GM12891 (cell line): ENCODE results near the gene RNASE4.
"Not testable (repeated sequence)": the region's sequence is repeated elsewhere in the genome, so short reads cannot be mapped to it uniquely, and the experiment has no call there.

ENCODE experiments used
- DNase-seq: peaks from one replicate; pipeline ENCODE4 v3.0.0; 2011; ENCODE audit warnings: low spot score; ENCODE audit not compliant: insufficient read length
- FAIRE-seq: peaks from 2 replicates; lab custom pipeline; 2011; peaks lifted over from hg19 to GRCh38; lab: Jason Lieb, UNC
- PAX5 ChIP-seq: IDR thresholded peaks from 2 replicates; pipeline ENCODE4 v1.6.1; 2011; ENCODE audit warnings: low read length, moderate library complexity, mild to moderate bottlenecking; ENCODE audit not compliant: insufficient read depth, severe bottlenecking
- POLR2A ChIP-seq: IDR thresholded peaks from 2 replicates; pipeline ENCODE4 v1.6.1; 2011; ENCODE audit warnings: low read depth, low read length, control low read depth
- POLR2AphosphoS5 ChIP-seq: IDR thresholded peaks from 2 replicates; pipeline ENCODE4 v1.6.1; 2011; ENCODE audit warnings: low read depth, low read length, control low read depth
- POU2F2 ChIP-seq: IDR thresholded peaks from 2 replicates; pipeline ENCODE4 v1.6.1; 2011; ENCODE audit warnings: low read depth, mild to moderate bottlenecking, control low read depth, low read length, moderate library complexity
- SPI1 ChIP-seq: IDR thresholded peaks from 2 replicates; pipeline ENCODE4 v1.6.1; 2011; ENCODE audit warnings: low read depth, low read length, control low read depth
- TAF1 ChIP-seq: IDR thresholded peaks from 2 replicates; pipeline ENCODE4 v1.6.1; 2011; ENCODE audit warnings: low read depth, low read length, control low read depth

Gene RNASE4

GRCh38 chr14:20714593-20715250 lies 30.4 kb downstream of the RNASE4 start:
- FAIRE-seq = no peak
- DNase-seq = no peak
- no peak for TF ChIP-seq POLR2AphosphoS5
- TF ChIP-seq TAF1 = no peak
- no peak for TF ChIP-seq PAX5
- no peak for TF ChIP-seq POLR2A
- TF ChIP-seq POU2F2 = no peak
- TF ChIP-seq SPI1 = no peak

GRCh38 chr14:20719777-20720176 lies 35.4 kb downstream of the RNASE4 start:
- no peak for FAIRE-seq

DNA sequence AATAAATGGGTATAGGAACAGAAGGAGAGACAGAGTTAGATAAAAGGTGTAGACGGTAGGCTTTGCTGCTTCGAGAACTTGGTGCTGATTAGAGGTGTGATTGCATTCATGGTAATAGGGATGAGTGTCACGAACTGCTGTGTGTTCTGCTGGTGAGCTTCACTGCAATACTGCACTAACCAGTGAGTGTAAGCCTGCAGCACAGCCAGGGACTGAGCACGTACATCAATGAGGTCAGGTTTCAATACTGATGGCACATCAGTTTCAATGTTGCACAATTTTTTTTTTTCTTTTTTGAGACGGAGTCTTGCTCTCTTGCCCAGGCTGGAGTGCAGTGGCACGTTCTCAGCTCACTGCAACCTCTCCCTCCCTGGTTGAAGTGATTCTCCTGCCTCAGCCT lies 36.4 kb downstream of the RNASE4 start:
- no peak for DNase-seq
- TF ChIP-seq PAX5 = no peak
- no peak for TF ChIP-seq TAF1
- TF ChIP-seq POLR2A = no peak
- TF ChIP-seq POLR2AphosphoS5 = no peak
- no peak for TF ChIP-seq SPI1
- TF ChIP-seq POU2F2 = no peak
- no peak for FAIRE-seq

More at GRCh38 chr14:20719777-20720176, 35.4 kb downstream of the RNASE4 start:
- TF ChIP-seq TAF1 (no peak), POLR2A (no peak), SPI1 (no peak), POU2F2 (no peak), POLR2AphosphoS5 (no peak), PAX5 (no peak)
- DNase-seq = no peak

DNA sequence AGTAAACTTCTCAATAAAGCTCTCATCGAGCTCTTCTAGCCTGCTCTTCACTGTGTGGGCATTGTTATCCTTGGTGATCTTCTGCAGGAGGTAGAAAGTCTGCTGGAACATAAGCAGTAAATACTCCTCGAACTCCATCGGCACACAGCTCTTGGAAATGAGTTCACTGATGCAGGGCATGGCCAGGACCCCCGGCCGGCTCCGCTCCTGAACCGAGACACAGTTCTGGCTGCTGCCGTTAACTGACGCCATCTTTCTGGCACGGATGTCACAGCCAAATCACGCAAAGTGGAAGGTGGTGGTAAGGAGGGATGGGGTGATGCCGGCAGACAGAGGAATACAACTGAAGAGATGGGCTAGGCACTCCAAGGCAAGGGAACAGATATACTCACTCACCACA lies 37.7 kb downstream of the RNASE4 start:
- DNase-seq (no peak), FAIRE-seq (no peak)
- TF ChIP-seq SPI1 = no peak
- no peak for TF ChIP-seq POLR2A
- TF ChIP-seq POU2F2 = no peak
- TF ChIP-seq TAF1 = no peak
- TF ChIP-seq PAX5 = no peak
- TF ChIP-seq POLR2AphosphoS5 = no peak

GRCh38 chr14:20723488-20723887 lies 39.1 kb downstream of the RNASE4 start:
- FAIRE-seq (no peak), DNase-seq (no peak)
- no peak for TF ChIP-seq POU2F2
- no peak for TF ChIP-seq SPI1
- no peak for TF ChIP-seq PAX5
- no peak for TF ChIP-seq TAF1
- no peak for TF ChIP-seq POLR2A
- TF ChIP-seq POLR2AphosphoS5 = no peak

DNA sequence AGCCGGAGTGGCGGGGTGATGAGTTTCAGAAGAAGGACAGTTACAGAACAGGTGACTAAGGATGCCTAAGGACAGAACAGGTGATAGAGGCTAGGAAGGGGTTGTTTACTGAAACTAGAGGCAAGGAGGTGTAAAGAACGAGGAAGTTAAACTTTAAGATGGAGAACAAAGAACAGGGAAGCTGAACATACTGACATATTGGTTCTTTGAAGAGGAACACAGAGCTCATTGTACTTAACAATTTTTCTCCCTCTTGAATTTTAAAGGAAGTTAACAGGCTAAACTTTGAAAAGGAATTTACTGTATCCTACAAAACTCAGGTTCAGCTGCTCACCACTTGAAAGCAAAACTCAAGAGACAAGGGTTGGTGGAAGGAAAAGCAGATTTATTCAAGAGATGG lies 41.8 kb downstream of the RNASE4 start:
- FAIRE-seq, DNase-seq: not testable (repeated sequence)

- no peak for FAIRE-seq
- TF ChIP-seq PAX5 (no peak), SPI1 (no peak), TAF1 (no peak), POLR2AphosphoS5 (no peak), POU2F2 (no peak), POLR2A (no peak)
- no peak for DNase-seq
Measured at GRCh38 chr14:20726531-20726930, 42.2 kb downstream of the RNASE4 start.

DNA sequence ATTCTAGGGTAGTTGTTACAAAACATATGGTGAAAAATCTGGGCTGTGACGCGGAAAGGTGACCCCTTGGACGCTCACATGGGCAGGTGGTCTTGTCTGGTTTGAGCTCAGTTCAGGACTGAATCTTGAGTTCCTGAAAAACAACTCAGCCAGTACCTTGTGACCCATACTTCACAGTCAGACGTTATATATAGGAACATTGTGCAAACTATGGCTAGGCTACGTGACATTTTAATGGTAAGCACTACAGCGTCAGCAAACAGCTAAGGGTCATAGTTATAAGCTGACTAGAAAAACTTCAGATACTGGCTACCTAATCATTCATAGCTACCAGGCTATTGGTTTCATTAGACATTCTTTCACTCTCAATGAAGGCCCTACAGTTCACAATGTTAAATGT lies 46.5 kb downstream of the RNASE4 start:
- FAIRE-seq (no peak), DNase-seq (no peak)
- TF ChIP-seq PAX5 = no peak
- TF ChIP-seq POLR2A = no peak
- TF ChIP-seq TAF1 = no peak
- TF ChIP-seq SPI1 = no peak
- TF ChIP-seq POU2F2 = no peak
- TF ChIP-seq POLR2AphosphoS5 = no peak

DNA sequence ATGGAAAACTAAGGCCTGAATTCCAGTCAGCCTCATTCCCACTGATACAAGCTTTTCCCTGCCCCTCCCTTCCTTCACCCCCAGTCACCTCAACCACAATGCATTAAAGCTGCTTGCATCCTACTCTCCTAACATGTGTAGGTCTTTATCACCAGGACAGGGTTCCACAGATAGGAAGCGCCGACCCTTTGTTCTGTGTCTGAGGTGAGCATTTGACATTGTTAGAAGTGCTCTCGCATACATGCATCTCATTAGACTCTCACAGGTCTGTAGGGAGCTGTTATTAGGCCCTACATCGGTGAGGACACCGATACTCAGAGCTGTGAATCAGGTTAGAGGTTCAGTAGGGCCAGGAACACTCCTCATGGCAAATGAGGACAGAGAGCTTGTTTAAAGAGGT lies 48.1 kb downstream of the RNASE4 start:
- TF ChIP-seq POLR2A (no peak), POLR2AphosphoS5 (no peak), TAF1 (no peak)
- FAIRE-seq (no peak), DNase-seq (no peak)

DNA sequence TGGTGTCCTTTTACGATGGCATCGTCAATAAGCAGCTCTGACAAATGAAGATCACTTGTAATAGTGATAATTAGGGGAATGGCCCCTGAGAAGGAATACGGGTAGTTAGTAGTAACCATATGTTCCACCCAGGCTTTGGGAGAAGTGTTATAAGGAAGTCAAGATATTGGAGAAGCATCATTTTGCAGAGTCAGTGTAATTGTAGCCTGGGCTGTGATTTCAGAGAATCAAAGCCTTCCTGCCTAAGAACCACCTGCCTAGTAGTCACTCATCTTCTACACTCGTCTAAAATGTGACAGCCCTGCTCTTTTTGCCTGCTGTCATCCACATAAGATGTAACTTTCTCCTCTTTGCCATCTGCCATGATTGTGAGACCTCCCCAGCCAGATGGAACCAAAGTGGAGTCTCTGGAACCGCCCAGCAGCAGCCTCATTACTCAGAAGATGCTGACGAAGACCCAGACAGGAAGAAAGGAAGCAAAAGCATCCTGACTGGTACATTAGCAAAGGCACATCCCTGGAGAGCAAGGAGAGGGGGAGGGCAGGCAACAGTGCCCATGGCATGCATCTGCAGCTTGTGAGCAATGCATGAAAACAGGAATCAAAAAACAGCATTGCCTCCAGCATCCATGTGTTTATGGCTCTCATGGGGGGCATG lies 48.7 kb downstream of the RNASE4 start:
- FAIRE-seq (no peak), DNase-seq (no peak)
- no peak for TF ChIP-seq POU2F2
- TF ChIP-seq POLR2A = no peak
- TF ChIP-seq POLR2AphosphoS5 = no peak
- no peak for TF ChIP-seq SPI1
